Hepatocyte (in vitro differentiated cells): ENCODE results near the gene VAC14.
"Not testable (repeated sequence)": the region's sequence is repeated elsewhere in the genome, so short reads cannot be mapped to it uniquely, and the experiment has no call there.

Source experiments
- CTCF ChIP-seq: fragments of 200-600 bp; sonication (generic); IDR thresholded peaks from 2 replicates; pipeline ENCODE4 v1.5.1; 2016; ENCODE audit warnings: antibody characterized with exemption, mild to moderate bottlenecking; ENCODE audit not compliant: poor library complexity
- EZH2 ChIP-seq: fragments of 200-600 bp; sonication (generic); IDR thresholded peaks from 2 replicates; pipeline ENCODE4 v1.6.1; 2016; ENCODE audit warnings: antibody characterized with exemption, mild to moderate bottlenecking, borderline replicate concordance

DNA sequence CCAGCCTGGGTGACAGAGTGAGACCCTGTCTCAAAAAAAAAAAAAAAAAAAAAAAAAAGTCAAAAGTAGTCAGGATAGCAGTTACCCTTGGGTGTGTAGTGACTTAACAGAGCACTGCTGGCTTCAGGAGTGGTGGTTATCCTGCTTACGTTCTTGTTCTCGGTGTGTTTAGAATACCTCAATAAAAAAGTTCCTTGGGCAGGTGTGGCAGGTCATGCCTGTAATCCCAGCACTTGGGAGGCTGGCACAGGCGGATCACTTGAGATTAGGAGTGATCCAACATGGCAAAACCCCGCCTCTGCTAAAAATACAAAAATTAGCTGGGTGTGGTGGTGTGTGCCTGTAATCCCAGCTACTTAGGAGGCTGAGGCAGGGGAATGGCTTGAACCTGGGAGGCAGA is 130.0 kb downstream of the VAC14 start:
- not testable (repeated sequence) for TF ChIP-seq CTCF, EZH2
